Neural cell (in vitro differentiated cells): Measurements from ENCODE around the gene TMEM250. TPM values are rescaled to one million over a fixed set of nuclear protein-coding genes. Genes with fewer than 3 reads are reported as not detected.

Experiments used
- H2AFZ ChIP-seq: fragments of 200-600, 300-800 bp; sonication (generic), shearing (Covaris generic); 2 replicates; pipeline ENCODE4 v1.6.0; 2014; ENCODE audit warnings: low read depth, mild to moderate bottlenecking, antibody characterized with exemption, low read length, moderate library complexity
- H3F3A ChIP-seq: fragments of 200-600 bp; shearing (Covaris generic); 2 replicates; pipeline ENCODE4 v1.6.1; 2016; ENCODE audit warnings: mild to moderate bottlenecking, moderate library complexity, mixed read lengths, antibody characterized with exemption, low read length; ENCODE audit not compliant: insufficient read depth, poor library complexity, severe bottlenecking
- H3K27ac ChIP-seq: fragments of 200-600, 300-800 bp; sonication (generic), shearing (Covaris generic); 2 replicates; pipeline ENCODE4 v1.5.1; 2014; ENCODE audit warnings: mild to moderate bottlenecking, low read length, moderate library complexity
- H3K27me3 ChIP-seq: fragments of 300-800, 200-600 bp; sonication (generic), shearing (Covaris generic); 2 replicates; pipeline ENCODE4 v1.6.0; 2014; ENCODE audit warnings: mild to moderate bottlenecking, low read depth, low read length, moderate library complexity; ENCODE audit not compliant: insufficient read depth
- H3K36me3 ChIP-seq: fragments of 300-800, 200-600 bp; sonication (generic), shearing (Covaris generic); 2 replicates; pipeline ENCODE4 v1.5.1; 2014; ENCODE audit warnings: mild to moderate bottlenecking, antibody characterized with exemption, low read length, moderate library complexity; ENCODE audit not compliant: insufficient read depth
- H3K4me2 ChIP-seq: fragments of 300-800, 200-600 bp; sonication (generic), shearing (Covaris generic); 2 replicates; pipeline ENCODE4 v1.6.0; 2014; ENCODE audit warnings: mild to moderate bottlenecking, low read length
- H3K4me3 ChIP-seq: fragments of 300-800, 200-600 bp; sonication (generic), shearing (Covaris generic); 2 replicates; pipeline ENCODE4 v1.5.1; 2014; ENCODE audit warnings: mild to moderate bottlenecking, low read length, moderate library complexity
- H3K79me2 ChIP-seq: fragments of 200-600 bp; shearing (Covaris generic); replicated peaks from 2 replicates; pipeline ENCODE4 v1.6.0; 2014; ENCODE audit warnings: mild to moderate bottlenecking, low read length, moderate library complexity; ENCODE audit not compliant: insufficient read depth
- H3K9ac ChIP-seq: fragments of 300-800, 200-600 bp; sonication (generic), shearing (Covaris generic); 2 replicates; pipeline ENCODE4 v1.6.1; 2016; ENCODE audit warnings: mild to moderate bottlenecking, low read length, mixed read lengths
- H3K9me2 ChIP-seq: fragments of 200-600 bp; shearing (Covaris generic); 2 replicates; pipeline ENCODE4 v1.6.1; 2016; ENCODE audit warnings: mild to moderate bottlenecking, low read length, mixed read lengths; ENCODE audit not compliant: insufficient read depth
- H3K9me3 ChIP-seq: fragments of 200-600, 300-800 bp; sonication (generic), shearing (Covaris generic); 2 replicates; pipeline ENCODE4 v1.6.1; 2016; ENCODE audit warnings: mild to moderate bottlenecking, mixed run types, low read length, moderate library complexity, mixed read lengths
- H4K20me1 ChIP-seq: fragments of 200-600 bp; shearing (Covaris generic); 2 replicates; pipeline ENCODE4 v1.6.1; 2016; ENCODE audit warnings: mild to moderate bottlenecking, mixed run types; ENCODE audit not compliant: insufficient read depth
- CTCF ChIP-seq: fragments of 450-650 bp; IDR thresholded peaks from 2 replicates; pipeline ENCODE4 v1.5.1; 2014; ENCODE audit warnings: antibody characterized with exemption, mild to moderate bottlenecking, moderate library complexity; ENCODE audit not compliant: poor library complexity, severe bottlenecking
- EP300 ChIP-seq: fragments of 450-650 bp; conservative IDR thresholded peaks from 2 replicates; pipeline ENCODE4 v1.6.1; 2014; ENCODE audit warnings: antibody characterized with exemption, mild to moderate bottlenecking, moderate library complexity; ENCODE audit not compliant: poor library complexity, severe bottlenecking
- EZH2 ChIP-seq: fragments of 200-600, 300-800 bp; shearing (Covaris generic), sonication (generic); IDR thresholded peaks from 2 replicates; pipeline ENCODE4 v1.6.1; 2014; ENCODE audit warnings: antibody characterized with exemption, low read length, borderline replicate concordance, mild to moderate bottlenecking; ENCODE audit not compliant: insufficient read depth, poor library complexity, severe bottlenecking
- MXI1 ChIP-seq: fragments of 450-650 bp; conservative IDR thresholded peaks from 2 replicates; pipeline ENCODE4 v1.6.1; 2014; ENCODE audit warnings: antibody characterized with exemption, mild to moderate bottlenecking; ENCODE audit not compliant: poor library complexity, severe bottlenecking
- POLR2AphosphoS5 ChIP-seq: IDR thresholded peaks from 2 replicates; pipeline ENCODE4 v1.6.1; 2012
- RAD21 ChIP-seq: fragments of 450-650 bp; conservative IDR thresholded peaks from 2 replicates; pipeline ENCODE4 v1.6.1; 2014; ENCODE audit warnings: antibody characterized with exemption, mild to moderate bottlenecking, moderate library complexity
- SMC3 ChIP-seq: fragments of 450-650 bp; conservative IDR thresholded peaks from 2 replicates; pipeline ENCODE4 v1.6.1; 2014; ENCODE audit warnings: antibody characterized with exemption, mild to moderate bottlenecking, moderate library complexity; ENCODE audit not compliant: poor library complexity
- TAF1 ChIP-seq: IDR thresholded peaks from 2 replicates; pipeline ENCODE4 v1.6.1; 2012; ENCODE audit warnings: low read depth
- polyA plus RNA-seq: library from polyadenylated mRNA; depleted of rRNA; stranded (reverse); fragments of >200 nt; gene quantifications from 2 replicates; pipeline ENCODE4 v1.2.3, GENCODE V29; 2014
- TF ChIP-seq, protein P1 (sequence below): IDR thresholded peaks from 2 replicates; pipeline ENCODE4 v1.6.1; 2012; ENCODE audit warnings: borderline replicate concordance

Gene TMEM250
- polyA plus RNA-seq, 1 donor from 2014 or later: 15.0 TPM

DNA sequence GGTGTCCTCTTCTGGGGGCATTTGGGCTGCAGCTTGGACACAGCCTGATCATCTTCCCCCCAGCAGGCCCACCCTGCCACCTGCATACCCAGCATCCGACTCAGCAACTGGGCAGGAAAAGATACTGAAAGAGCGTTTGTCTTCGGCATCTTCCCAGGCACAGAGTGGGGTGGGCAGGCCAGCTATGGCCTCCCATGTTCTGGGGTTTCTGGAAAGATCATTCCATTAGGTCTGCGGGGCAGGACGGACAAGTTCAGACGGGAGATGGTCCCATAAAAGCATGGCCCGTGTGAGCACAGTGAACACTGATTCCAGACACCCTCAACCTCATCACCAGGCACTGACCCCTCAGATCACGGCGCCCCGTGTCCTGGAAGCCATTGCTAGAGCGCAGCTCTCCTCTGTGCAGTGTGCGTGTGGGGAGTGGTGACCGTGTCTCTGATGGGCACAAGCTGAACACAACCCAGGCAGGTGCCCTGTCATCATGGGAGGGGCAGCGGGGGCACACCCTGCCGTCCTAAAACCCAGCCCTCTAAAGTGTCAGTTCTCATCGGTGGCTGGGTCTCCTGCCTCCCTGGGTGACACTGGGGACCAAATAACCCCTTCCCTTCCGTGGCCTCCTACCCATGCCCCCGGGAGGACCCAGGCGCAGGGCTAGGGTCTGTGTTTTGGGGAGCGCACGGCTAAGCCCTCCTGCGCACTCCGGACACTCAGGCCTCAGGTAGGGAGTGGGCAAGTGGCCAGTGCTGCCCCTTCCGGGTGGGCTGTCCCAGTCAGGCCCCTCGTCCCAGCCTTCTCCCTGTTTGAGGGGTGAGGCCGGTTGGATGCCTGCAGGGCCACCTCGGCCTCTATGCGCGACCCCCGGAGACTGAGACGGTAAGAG lies 13.2 kb upstream of the TMEM250 start:
- peaks cover 19% of the 10 kb centered on the region for H3K27me3 ChIP-seq

DNA sequence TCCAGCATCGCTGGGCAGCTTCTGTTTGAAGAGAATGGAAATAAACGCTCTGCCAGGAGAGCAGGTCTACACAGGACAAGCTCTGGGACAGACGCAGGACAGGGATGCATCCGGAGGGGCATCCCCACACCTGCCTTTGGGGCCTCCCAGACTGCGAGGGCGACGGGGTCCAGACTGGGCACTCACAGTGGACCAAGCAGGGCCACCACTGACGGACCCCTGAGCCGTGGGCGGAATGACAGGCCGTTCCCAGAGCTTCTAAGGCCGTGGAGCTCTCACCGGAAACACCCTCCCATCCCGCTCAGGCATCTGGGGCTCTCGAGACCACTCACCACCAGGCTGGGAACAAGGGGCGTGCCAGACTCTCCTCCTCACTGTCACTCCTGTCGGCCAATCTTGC lies 10.5 kb upstream of the TMEM250 start:
- Histone ChIP-seq H3K4me3 (no peak overlapping the region), H3K79me2 (no peaks in the 10 kb centered on the region), H3K9ac (no peak overlapping the region), H3K9me2 (no peaks in the 10 kb centered on the region), H3K36me3 (no peaks in the 10 kb centered on the region), H3K27me3 (peaks cover 14% of the 10 kb centered on the region), H4K20me1 (no peaks in the 10 kb centered on the region), H3K4me2 (no peak overlapping the region), H3K9me3 (no peaks in the 10 kb centered on the region), H3K27ac (no peak overlapping the region), H3F3A (no peaks in the 10 kb centered on the region), H2AFZ (no peak overlapping the region)
- no peak for TF ChIP-seq EP300
- no peak for TF ChIP-seq RAD21

More for the DNA sequence above, 13.2 kb upstream of the TMEM250 start:
- H3K79me2 ChIP-seq: no peaks in the 10 kb centered on the region
- H3K9me2 ChIP-seq: no peaks in the 10 kb centered on the region
- H3K36me3 ChIP-seq: no peaks in the 10 kb centered on the region
- H3K9me3 ChIP-seq: no peaks in the 10 kb centered on the region
- no peak overlapping the region for H3K27ac ChIP-seq
- H3K9ac ChIP-seq: no peak overlapping the region
- no peaks in the 10 kb centered on the region for H4K20me1 ChIP-seq
- H3F3A ChIP-seq: no peaks in the 10 kb centered on the region
- H3K4me2 ChIP-seq: no peak overlapping the region
- no peak overlapping the region for H2AFZ ChIP-seq
- TF ChIP-seq, protein P1, sequence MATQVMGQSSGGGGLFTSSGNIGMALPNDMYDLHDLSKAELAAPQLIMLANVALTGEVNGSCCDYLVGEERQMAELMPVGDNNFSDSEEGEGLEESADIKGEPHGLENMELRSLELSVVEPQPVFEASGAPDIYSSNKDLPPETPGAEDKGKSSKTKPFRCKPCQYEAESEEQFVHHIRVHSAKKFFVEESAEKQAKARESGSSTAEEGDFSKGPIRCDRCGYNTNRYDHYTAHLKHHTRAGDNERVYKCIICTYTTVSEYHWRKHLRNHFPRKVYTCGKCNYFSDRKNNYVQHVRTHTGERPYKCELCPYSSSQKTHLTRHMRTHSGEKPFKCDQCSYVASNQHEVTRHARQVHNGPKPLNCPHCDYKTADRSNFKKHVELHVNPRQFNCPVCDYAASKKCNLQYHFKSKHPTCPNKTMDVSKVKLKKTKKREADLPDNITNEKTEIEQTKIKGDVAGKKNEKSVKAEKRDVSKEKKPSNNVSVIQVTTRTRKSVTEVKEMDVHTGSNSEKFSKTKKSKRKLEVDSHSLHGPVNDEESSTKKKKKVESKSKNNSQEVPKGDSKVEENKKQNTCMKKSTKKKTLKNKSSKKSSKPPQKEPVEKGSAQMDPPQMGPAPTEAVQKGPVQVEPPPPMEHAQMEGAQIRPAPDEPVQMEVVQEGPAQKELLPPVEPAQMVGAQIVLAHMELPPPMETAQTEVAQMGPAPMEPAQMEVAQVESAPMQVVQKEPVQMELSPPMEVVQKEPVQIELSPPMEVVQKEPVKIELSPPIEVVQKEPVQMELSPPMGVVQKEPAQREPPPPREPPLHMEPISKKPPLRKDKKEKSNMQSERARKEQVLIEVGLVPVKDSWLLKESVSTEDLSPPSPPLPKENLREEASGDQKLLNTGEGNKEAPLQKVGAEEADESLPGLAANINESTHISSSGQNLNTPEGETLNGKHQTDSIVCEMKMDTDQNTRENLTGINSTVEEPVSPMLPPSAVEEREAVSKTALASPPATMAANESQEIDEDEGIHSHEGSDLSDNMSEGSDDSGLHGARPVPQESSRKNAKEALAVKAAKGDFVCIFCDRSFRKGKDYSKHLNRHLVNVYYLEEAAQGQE: no peak
- TF ChIP-seq SMC3: no peak
- no peak for TF ChIP-seq EP300
- TF ChIP-seq RAD21: no peak
- no peak for TF ChIP-seq EZH2
- no peak for TF ChIP-seq POLR2AphosphoS5
- TF ChIP-seq CTCF: no peak
- TF ChIP-seq TAF1: no peak
- no peak for TF ChIP-seq MXI1
- no peak overlapping the region for H3K4me3 ChIP-seq
